ENCODE measurements around the gene CMYA5.

Gene CMYA5

GRCh38 chr5:79800979-79801827 lies 111.6 kb downstream of the CMYA5 start:
- DNase-seq = no peak

GRCh38 chr5:79802406-79802805 lies 112.8 kb downstream of the CMYA5 start:
- no peak for DNase-seq

- no peak for DNase-seq
Measured at GRCh38 chr5:79803007-79803406, 113.4 kb downstream of the CMYA5 start.

- no peak for DNase-seq
Measured at GRCh38 chr5:79806741-79807140, 117.1 kb downstream of the CMYA5 start.

- DNase-seq = no peak
Measured at GRCh38 chr5:79809743-79810142, 120.1 kb downstream of the CMYA5 start.

- no peak for DNase-seq
Measured at GRCh38 chr5:79811081-79811480, 121.4 kb downstream of the CMYA5 start.

GRCh38 chr5:79811904-79812303 lies 122.3 kb downstream of the CMYA5 start:
- DNase-seq = no peak

GRCh38 chr5:79814699-79815098 lies 125.1 kb downstream of the CMYA5 start:
- DNase-seq = no peak

GRCh38 chr5:79816014-79816413 lies 126.4 kb downstream of the CMYA5 start:
- no peak for DNase-seq

GRCh38 chr5:79820648-79821047 lies 131.0 kb downstream of the CMYA5 start:
- DNase-seq = no peak

- DNase-seq = no peak
Measured at GRCh38 chr5:79824444-79824843, 134.8 kb downstream of the CMYA5 start.

- DNase-seq = no peak
Measured at GRCh38 chr5:79825802-79826201, 136.2 kb downstream of the CMYA5 start.

- no peak for DNase-seq
Measured at GRCh38 chr5:79827159-79827629, 137.6 kb downstream of the CMYA5 start.

GRCh38 chr5:79829260-79829659 lies 139.6 kb downstream of the CMYA5 start:
- DNase-seq = no peak

- no peak for DNase-seq
Measured at GRCh38 chr5:79831381-79832309, 142.0 kb downstream of the CMYA5 start.

- no peak for DNase-seq
Measured at GRCh38 chr5:79832911-79833310, 143.3 kb downstream of the CMYA5 start.

GRCh38 chr5:79834098-79834753 lies 144.6 kb downstream of the CMYA5 start:
- DNase-seq = no peak

- DNase-seq = no peak
Measured at GRCh38 chr5:79834754-79835714, 145.4 kb downstream of the CMYA5 start.

- no peak for DNase-seq
Measured at GRCh38 chr5:79837761-79838551, 148.3 kb downstream of the CMYA5 start.

GRCh38 chr5:79840084-79840990 lies 150.7 kb downstream of the CMYA5 start:
- DNase-seq = no peak
